A172 (cell line): ENCODE data around the gene CTNNBL1. TPM values are rescaled to one million over a fixed set of nuclear protein-coding genes. Genes with fewer than 3 reads are reported as not detected.

Experiments
- DNase-seq: peaks from one replicate; pipeline ENCODE4 v3.0.0-alpha.2; 2015; ENCODE audit warnings: low spot score
- total RNA-seq: library from RNA; depleted of rRNA; stranded (reverse); fragments of >200 nt; shearing (Covaris generic); gene quantifications from 2 replicates; pipeline ENCODE4 v1.2.3, GENCODE V29; 2014

The CTNNBL1 gene
- total RNA-seq, 1 experiment from 2014 or later, result 48.0 TPM

DNA sequence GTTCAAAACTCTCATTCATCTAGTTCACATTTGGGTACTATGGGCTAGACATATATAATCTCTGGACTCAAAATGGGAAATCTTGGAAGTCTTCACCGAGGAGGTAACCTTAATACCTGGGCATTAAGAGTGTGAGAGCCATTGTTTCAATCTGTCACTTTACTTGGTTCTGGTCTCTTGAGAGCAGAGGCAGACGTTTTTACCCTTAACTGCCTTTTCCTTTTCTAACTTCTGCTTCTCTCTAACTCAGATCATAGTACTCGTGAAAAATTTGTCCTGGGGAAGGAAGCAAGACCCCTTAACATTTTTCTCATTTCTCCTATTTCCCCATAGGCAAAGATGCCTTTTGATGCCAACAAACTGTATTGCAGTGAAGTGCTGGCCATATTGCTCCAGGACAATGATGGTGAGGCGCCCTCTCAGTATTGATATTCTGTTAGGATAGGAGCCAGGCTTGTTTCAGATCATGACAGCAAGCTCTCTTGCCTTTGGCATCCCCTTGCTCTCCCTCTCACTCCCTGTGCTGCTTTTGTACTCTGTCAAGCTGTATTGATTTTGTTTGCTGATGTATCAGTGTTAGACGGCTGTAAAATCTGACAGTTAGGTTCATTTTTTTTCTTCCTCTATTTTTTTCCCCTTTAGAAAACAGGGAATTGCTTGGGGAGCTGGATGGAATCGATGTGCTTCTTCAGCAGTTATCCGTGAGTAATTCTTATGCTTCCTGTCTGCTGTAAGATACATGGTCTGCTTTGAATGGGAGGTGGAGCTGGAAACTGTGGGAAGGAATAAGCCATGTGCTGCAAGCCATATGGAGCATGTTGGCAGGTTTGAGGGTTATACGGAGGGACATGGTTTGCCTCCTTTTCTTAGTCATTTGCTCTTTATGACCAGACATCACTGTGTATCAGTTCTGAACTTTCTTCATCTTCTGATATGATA is 83.5 kb downstream of the CTNNBL1 start:
- DNase-seq, result no peak

GRCh38 chr20:37777988-37778659 is 84.3 kb downstream of the CTNNBL1 start:
- DNase-seq, result no peak

DNA sequence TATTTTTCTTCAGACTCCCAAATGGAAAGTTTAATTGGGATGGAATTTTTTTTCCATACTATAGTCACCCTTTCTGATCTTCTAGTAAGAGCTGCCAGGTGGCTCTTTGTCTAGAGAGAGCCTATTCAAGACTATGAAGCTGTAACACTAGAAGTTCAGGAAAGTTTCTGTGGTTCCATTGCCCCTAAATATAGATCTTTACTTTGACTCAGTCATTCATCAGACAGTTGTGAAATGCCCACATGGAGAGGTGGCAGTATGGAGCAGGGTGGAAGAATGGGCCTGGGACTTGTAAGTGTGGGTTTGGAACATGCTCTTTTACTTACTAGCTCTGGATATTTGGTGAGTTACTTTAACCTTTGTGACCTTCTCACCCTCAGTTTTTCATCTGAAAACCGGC is 87.8 kb downstream of the CTNNBL1 start:
- no peak for DNase-seq

- DNase-seq, result no peak
These were observed 92.2 kb downstream of the CTNNBL1 start for GRCh38 chr20:37786043-37786442.

DNA sequence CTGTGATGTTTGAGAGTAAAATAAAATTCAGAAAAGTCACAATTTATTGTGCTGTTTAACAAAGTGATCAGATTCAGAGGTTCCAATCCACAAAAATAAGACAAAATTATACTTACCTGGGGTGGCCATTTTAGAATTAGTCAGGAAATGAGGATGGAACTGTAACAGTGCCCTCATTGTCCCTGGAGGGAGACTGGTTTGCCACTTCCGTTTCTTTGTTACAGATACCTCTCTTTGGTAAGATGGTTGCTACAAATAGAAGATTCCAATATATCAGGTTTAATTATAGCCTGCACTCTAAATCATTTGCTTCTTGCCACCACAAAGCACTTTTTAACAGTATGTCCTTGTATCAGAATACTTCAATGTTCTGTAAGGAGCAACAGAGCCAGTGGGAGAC is 95.6 kb downstream of the CTNNBL1 start:
- DNase-seq, result no peak

DNA sequence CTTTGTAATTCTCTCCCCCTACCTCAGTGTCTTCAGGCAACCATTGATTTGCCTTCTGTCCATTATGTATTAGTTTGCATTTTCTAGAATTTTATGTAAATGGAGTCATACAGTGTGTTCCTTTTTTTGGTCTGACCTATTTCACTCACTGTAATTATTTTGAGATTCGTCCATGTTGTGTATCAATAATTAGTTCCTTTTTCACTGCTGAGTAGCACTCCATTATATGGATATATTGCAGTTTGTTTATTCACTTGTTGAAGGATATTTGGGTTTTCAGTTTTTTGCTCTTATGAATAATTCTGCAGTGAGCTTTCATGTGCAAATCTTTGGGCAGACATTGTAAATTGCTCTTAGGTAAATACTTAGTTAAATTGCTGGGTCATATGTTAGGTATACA is 97.1 kb downstream of the CTNNBL1 start:
- DNase-seq, result no peak

DNA sequence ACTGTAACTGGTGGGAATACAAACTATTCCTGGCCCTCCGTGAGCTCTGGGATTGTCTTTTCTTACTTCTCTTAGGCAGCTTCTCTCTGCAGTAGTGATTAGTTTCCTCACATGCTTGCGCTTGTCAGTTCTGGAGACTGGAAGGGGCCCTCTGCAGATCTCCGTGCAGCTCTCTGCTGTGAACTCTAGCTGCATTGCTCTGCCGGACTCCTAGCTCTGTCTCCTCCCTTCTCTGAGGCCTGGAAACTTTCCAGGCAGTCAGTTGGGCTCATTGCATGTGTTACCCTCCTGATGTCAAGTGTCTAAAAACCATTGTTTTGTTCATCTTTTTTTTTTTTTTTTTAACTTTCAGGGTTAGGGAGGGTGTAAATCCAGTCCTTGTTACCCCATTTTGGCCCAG is 102.3 kb downstream of the CTNNBL1 start:
- DNase-seq, result no peak

- DNase-seq, result no peak
These were observed 102.9 kb downstream of the CTNNBL1 start for GRCh38 chr20:37796733-37797132.

- no peak for DNase-seq
These were observed 103.9 kb downstream of the CTNNBL1 start for GRCh38 chr20:37797669-37798175.

DNA sequence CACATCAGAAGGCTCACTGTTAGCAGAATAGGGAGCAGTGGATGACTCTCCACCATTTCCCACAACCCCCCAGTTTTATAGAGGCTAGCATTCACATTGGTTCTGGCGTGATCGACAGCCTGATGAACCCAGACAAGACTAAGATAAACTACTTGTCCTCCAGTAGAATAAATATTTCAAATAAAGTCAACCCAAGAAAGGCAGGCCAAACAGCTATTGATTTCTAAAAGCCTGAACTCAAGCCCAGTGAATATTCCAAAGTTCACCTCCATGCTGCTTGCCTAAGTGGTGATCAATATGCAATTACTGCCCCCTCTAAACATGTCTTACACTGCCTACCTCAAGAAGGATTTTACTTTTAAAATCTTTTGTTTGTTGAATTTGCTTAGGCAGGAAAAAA is 104.5 kb downstream of the CTNNBL1 start:
- DNase-seq, result no peak

GRCh38 chr20:37800618-37801017 is 106.8 kb downstream of the CTNNBL1 start:
- no peak for DNase-seq

GRCh38 chr20:37801921-37802320 is 108.1 kb downstream of the CTNNBL1 start:
- no peak for DNase-seq

DNA sequence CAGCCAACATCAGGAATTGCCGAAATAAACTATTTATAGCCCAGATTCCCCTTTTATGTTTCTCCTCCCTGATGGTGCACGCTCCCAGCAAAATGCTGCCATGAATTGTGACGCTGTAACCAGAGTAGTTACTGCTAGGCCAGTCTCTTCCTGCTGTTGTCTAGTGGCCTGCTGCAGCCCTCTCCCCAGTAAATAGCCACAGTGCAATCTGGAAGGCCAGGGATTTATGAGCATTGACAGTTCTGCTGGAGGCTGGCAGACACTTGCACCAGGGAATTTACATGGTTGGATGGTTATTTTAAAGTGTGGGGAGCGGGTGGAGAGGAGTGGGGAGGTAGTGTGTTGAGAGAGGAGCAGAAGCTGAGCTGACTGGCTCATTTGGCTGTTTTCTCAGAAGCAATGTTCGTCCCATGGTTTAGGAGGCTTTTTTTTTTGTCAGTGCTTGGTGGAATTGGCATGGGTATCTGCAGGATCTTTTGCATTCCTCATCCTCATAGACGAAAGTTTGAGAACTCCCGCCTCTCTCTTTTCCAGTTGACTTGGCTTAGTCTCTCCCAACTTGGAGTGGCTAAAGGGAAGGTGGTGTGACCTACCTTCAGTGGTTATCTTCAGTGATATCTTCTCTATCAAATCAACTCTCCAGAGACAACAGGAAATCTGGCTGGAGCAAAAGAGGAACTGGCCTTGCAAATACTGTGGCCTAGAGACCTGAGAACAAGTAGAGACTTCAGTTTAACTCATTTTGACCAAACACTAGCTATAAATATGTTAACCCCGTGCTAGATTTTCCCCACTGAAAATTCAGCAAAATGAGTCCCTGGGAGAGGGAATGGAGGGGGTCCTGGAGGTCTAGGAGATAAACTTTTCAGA is 109.8 kb downstream of the CTNNBL1 start:
- DNase-seq, result no peak

GRCh38 chr20:37804584-37805566 is 111.0 kb downstream of the CTNNBL1 start:
- no peak for DNase-seq

DNA sequence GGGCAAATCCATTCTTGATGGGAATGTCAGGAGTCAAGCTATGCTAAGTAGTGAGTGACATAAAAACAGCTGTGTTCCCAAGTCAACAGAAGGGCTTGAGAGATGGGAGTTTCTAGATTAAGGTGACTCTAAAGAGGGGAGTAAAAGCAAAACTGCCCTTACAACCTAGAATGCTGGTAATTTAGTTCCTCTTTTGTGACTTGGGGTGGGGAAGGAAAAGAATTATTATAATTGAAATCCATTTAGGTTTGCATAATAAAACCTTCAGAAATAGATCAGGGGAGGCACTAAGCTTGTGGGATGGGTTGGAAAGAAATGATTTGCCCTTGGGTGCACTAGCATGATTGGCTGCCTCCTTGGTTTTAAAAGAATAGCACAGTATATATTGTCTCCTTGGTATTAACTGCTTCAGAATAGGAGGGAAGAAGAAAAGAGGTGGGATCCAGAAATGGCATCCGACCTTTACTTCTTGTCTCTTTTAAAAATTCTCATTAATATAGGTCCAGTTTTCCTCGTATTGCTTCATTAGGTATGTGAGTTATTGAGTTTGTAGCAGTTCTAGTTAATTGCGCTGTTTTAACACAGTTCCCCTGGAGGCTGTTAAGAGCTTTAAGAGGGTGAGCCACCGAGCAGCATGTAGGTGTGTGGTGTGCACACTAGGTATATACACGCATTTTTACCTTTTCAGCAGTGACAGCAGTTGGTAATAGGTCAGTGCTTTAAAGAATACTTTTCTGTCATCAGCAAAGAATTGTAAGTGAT is 113.8 kb downstream of the CTNNBL1 start:
- DNase-seq, result no peak

DNA sequence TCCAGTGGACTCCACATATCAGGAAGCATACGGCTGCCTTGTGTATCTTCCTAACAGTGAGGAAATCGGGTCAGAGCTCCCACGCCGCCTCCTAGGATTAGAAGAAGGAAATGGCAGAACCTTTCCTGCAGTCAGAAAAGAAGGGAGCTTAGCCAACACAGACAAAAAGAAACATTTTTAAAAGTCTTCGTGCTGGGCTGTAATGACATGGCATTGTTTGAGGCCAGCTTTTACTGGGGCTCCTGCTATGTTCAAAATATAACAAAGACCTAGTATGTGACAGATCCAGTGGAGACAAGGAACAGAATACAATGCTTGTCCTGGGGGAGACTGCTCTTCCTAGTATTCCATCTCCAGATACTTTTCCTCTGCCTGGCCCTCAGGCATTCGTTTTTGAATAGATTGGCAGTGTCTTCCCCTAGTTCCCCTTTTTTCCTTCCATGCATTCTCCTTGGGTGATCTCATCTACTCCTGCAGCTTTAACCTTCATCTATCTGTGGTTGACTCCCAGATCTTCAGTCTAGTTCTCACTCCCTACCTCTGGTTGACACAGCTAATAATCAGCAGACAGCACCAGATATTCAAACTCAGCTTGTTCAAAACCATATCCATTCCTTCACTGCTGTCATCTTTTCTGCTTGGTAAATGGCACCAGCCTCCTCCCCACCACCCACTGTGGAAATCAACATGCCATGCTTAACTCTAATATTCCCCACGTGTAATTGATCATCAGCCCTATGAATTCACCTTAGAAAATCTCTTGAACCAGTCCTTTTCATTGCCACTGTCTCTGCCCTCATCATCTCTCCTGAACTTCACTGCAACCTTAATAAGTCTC is 114.6 kb downstream of the CTNNBL1 start:
- DNase-seq, result no peak

DNA sequence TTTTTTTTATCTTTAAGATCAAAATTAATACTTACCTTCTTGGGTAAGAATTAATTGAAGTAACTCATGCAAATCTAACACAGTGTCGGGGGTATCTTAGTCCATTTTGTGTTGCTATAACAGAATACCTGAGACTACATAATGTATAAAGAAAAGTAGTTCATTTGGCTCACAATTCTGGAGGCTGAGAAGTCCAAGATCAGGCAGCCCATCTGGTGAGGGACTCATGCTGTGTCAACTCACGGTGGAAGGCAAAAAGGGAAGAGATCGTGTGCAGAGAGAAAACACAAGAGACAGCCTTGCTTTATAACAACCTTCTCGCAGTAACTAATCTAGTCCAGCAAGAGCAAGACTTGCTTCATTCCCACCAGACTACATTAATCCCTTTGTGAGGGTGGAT is 116.2 kb downstream of the CTNNBL1 start:
- no peak for DNase-seq

GRCh38 chr20:37816003-37816402 is 122.2 kb downstream of the CTNNBL1 start:
- DNase-seq, result no peak

GRCh38 chr20:37816726-37817125 is 122.9 kb downstream of the CTNNBL1 start:
- no peak for DNase-seq
